ENCODE results near the gene SCAF11.

Gene SCAF11

DNA sequence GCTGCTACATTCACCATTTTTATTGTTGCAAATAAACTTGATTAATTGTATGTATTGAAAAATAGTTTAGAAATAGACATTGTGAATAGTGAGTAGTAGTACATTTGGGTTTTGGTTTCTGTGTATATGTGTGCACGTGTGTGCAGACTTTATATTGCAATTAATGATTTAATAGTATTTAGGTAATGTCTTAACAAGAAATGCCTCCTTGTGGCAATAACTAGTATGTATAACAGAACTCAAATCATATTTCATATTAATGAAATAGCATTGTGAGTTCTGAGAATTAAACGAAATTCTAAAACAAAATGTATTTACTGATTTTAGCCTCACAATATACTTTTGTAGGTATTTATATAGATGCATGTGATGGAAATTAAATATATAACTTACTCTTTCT is 100.1 kb downstream of the SCAF11 start:
- Histone ChIP-seq H2AFZ (ENCODE audit: low read depth, low read length, severe bottlenecking) (no peak overlapping the region), H3K9ac (ENCODE audit: low read length) (no peak overlapping the region), H3K4me3 (ENCODE audit: insufficient read depth, low read length, poor library complexity, severe bottlenecking) (no peak overlapping the region), H3K36me3 (ENCODE audit: low read length) (peaks cover 14% of the 10 kb centered on the region), H3K9me2 (replicated peaks; ENCODE audit: insufficient read depth, low read length) (no peaks in the 10 kb centered on the region), H3K9me3 (ENCODE audit: insufficient read depth, low read length) (no peaks in the 10 kb centered on the region), H3F3A (ENCODE audit: insufficient read depth) (no peaks in the 10 kb centered on the region), H3K4me2 (ENCODE audit: low read depth, low read length, poor library complexity, severe bottlenecking) (no peak overlapping the region), H3K27me3 (ENCODE audit: low read length) (no peaks in the 10 kb centered on the region), H4K20me1 (ENCODE audit: low read depth, low read length) (no peaks in the 10 kb centered on the region), H3K79me2 (ENCODE audit: insufficient read depth, low read length) (no peaks in the 10 kb centered on the region), H3K27ac (ENCODE audit: low read depth, low read length) (no peak overlapping the region)
- TF ChIP-seq, protein P1, sequence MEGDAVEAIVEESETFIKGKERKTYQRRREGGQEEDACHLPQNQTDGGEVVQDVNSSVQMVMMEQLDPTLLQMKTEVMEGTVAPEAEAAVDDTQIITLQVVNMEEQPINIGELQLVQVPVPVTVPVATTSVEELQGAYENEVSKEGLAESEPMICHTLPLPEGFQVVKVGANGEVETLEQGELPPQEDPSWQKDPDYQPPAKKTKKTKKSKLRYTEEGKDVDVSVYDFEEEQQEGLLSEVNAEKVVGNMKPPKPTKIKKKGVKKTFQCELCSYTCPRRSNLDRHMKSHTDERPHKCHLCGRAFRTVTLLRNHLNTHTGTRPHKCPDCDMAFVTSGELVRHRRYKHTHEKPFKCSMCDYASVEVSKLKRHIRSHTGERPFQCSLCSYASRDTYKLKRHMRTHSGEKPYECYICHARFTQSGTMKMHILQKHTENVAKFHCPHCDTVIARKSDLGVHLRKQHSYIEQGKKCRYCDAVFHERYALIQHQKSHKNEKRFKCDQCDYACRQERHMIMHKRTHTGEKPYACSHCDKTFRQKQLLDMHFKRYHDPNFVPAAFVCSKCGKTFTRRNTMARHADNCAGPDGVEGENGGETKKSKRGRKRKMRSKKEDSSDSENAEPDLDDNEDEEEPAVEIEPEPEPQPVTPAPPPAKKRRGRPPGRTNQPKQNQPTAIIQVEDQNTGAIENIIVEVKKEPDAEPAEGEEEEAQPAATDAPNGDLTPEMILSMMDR (IDR thresholded peaks at IDR 0.05; ENCODE audit: insufficient read depth, low read length, poor library complexity, severe bottlenecking) = no peak

DNA sequence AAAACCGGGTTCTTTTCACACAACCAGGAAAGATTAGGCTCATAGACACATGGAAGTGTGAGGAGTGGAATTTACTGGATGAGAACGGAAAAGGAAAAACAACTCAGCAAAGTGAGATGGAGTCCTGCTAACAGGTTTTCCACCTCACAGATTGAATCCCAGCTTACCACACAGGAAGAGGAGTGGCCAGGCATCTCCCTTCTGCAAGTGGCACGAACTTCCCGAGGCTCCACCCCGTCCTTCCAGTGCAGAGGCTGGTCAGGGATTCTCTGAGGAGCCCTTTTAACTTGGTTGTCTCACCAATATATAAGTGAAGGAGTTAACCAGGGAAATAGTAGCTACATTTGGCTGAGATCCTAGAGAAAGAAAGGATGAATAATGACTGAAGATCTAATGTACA is 102.8 kb downstream of the SCAF11 start:
- no peak overlapping the region for H2AFZ ChIP-seq (ENCODE audit: low read depth, low read length, severe bottlenecking)
- H3K9ac ChIP-seq (ENCODE audit: low read length) = no peak overlapping the region
- peaks cover 21% of the 10 kb centered on the region for H3K36me3 ChIP-seq (ENCODE audit: low read length)
- H3K4me2 ChIP-seq (ENCODE audit: low read depth, low read length, poor library complexity, severe bottlenecking) = no peak overlapping the region
- TF ChIP-seq, protein P1 (IDR thresholded peaks at IDR 0.05; ENCODE audit: insufficient read depth, low read length, poor library complexity, severe bottlenecking) = no peak
- TF ChIP-seq EZH2phosphoT487 (conservative IDR thresholded peaks at IDR 0.05; ENCODE audit: low read length) = no peak
- no peaks in the 10 kb centered on the region for H3K9me2 ChIP-seq (replicated peaks; ENCODE audit: insufficient read depth, low read length)
- no peaks in the 10 kb centered on the region for H3K79me2 ChIP-seq (ENCODE audit: insufficient read depth, low read length)
- H4K20me1 ChIP-seq (ENCODE audit: low read depth, low read length) = no peaks in the 10 kb centered on the region
- no peak overlapping the region for H3K27ac ChIP-seq (ENCODE audit: low read depth, low read length)
- H3F3A ChIP-seq (ENCODE audit: insufficient read depth) = no peaks in the 10 kb centered on the region
- no peaks in the 10 kb centered on the region for H3K27me3 ChIP-seq (ENCODE audit: low read length)
- no peak overlapping the region for H3K4me3 ChIP-seq (ENCODE audit: insufficient read depth, low read length, poor library complexity, severe bottlenecking)
- no peaks in the 10 kb centered on the region for H3K9me3 ChIP-seq (ENCODE audit: insufficient read depth, low read length)

DNA sequence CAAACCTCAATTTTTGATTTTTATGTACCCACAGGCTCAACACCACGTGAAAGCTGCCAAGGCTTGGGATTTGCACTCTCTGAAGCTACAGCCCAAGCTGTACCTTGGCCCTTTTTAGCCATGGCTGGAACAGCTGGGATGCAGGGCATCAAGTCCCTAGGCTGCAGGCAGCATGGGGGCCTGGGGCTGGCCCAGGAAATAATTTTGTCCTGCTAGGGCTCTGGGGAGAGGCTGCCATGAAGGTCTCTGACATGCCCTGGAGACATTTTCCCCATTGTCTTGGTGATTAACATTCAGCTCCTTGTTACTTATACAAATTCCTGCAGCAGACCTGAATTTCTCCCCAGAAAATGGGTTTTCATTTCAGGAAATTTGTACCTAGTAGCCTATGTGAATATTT is 103.7 kb downstream of the SCAF11 start:
- H3K36me3 ChIP-seq (ENCODE audit: low read length) = peaks cover 21% of the 10 kb centered on the region
- H3K27me3 ChIP-seq (ENCODE audit: low read length) = no peaks in the 10 kb centered on the region
- no peak overlapping the region for H3K9ac ChIP-seq (ENCODE audit: low read length)

More for the DNA sequence above, 103.7 kb downstream of the SCAF11 start:
- no peak overlapping the region for H3K4me2 ChIP-seq (ENCODE audit: low read depth, low read length, poor library complexity, severe bottlenecking)
- H3K9me3 ChIP-seq (ENCODE audit: insufficient read depth, low read length) = no peaks in the 10 kb centered on the region
- no peaks in the 10 kb centered on the region for H3F3A ChIP-seq (ENCODE audit: insufficient read depth)
- TF ChIP-seq EZH2phosphoT487 (conservative IDR thresholded peaks at IDR 0.05; ENCODE audit: low read length) = no peak
- TF ChIP-seq, protein P1 (IDR thresholded peaks at IDR 0.05; ENCODE audit: insufficient read depth, low read length, poor library complexity, severe bottlenecking) = no peak
- H2AFZ ChIP-seq (ENCODE audit: low read depth, low read length, severe bottlenecking) = no peak overlapping the region
- H3K27ac ChIP-seq (ENCODE audit: low read depth, low read length) = no peak overlapping the region
- no peaks in the 10 kb centered on the region for H3K9me2 ChIP-seq (replicated peaks; ENCODE audit: insufficient read depth, low read length)
- H4K20me1 ChIP-seq (ENCODE audit: low read depth, low read length) = no peaks in the 10 kb centered on the region
- no peak overlapping the region for H3K4me3 ChIP-seq (ENCODE audit: insufficient read depth, low read length, poor library complexity, severe bottlenecking)
- H3K79me2 ChIP-seq (ENCODE audit: insufficient read depth, low read length) = no peaks in the 10 kb centered on the region

Data from SU-DHL-6 (cell line).